NCI-H446 treated with DMSO at 0.1 percent for 48 hours (cell line): ENCODE measurements around the gene GRHPR.
"Not testable (repeated sequence)": the region's sequence is repeated elsewhere in the genome, so short reads cannot be mapped to it uniquely, and the experiment has no call there.

ENCODE experiments used
- DNase-seq: peaks from one replicate; lab custom pipeline; 2025; lab: John Stamatoyannopoulos, UW

The GRHPR gene

DNA sequence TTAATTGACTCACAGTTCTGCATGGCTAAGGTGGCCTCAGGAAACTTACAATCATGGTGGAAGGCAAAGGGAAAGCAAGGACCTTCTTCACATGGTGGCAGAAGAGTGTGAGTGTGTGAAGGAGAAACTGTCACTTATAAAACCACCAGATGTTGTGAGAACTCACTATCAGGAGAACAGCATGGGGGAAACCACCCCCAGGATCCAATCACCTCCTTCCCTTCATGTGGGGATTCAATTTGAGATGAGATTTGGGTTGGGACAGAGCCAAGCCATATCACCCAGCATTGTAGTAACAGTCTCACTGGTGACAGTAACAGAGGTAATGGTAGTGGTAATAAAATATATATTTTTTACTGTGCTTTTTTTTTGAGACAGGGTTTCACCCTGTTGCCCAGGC lies 24.6 kb downstream of the GRHPR start:
- no peak for DNase-seq

- no peak for DNase-seq
These were observed 27.6 kb downstream of the GRHPR start for GRCh38 chr9:37449862-37450632.

DNA sequence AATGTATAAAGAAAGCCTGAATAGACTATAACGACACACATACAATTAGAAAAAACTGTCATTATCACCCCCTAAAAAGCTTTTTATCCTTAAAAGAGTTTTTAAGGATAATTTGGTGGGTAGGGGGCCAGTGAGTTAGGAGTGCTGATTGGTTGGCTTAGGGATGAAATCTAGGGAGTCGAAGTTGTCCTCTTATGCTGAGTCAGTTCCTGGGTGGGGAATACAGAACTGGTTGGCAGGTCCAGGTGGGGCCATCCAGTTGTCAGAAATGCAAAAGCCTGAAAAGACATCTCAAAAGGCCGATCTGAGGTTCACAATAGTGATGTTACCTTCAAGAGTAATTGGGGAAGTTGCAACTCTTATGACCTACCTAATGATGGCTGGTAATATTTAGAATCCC lies 29.1 kb downstream of the GRHPR start:
- no peak for DNase-seq

- DNase-seq: no peak
These were observed 30.1 kb downstream of the GRHPR start for GRCh38 chr9:37452611-37453010.

DNA sequence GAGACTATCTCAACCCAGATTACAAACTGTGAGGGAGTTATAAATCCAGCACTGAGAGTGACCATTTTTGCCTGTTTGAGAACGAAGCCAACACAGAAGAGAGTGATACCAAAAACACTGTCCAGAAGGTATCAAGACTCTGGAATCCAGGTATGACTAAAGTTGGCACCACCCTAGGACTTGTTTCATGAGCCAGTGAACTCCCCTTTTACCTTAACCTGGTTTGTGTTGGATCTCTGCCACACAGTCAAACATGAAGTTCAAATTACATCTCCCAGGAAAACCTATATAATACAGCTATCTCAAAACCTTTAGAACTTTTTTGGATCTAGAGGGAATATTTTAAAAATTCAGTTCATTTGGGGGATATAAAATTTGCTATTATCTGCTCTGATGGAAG lies 31.3 kb downstream of the GRHPR start:
- DNase-seq: no peak

- DNase-seq: no peak
These were observed 31.7 kb downstream of the GRHPR start for GRCh38 chr9:37454238-37454637.

DNA sequence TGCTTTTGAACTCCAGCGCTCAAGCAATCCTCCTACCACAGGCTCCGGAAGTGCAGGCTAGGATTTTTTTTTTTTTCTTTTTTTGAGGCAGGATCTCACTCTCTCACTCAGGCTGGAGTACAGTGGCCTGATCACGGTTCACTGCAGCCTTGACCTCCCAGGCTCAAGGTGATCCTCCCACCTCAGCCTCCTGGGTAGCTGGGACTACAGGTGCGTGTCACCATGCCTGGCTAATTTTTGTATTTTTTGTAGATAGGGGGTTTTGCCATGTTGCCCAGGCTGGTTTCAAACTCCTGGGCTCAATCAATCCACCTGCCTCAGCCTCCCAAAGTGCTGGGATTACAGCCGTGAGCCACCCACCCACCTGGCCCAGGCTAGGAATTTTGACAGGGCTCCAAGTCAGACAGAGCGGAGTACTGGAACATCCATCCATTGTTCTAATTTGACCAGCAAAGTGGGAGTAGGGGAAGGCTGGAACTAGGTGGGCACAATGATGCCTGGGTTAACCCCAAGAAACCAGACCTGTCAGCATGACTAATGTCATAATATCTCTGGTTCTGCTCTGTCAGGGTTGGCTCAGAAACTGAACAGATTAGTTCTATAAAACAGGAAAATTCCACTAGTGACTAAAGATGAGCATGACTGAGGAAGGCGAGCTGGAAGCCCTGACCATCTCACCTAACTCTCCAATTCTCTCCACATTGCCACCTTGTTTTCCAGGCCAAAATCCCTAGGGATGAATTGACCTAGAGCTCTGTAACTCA lies 33.6 kb downstream of the GRHPR start:
- DNase-seq: no peak

DNA sequence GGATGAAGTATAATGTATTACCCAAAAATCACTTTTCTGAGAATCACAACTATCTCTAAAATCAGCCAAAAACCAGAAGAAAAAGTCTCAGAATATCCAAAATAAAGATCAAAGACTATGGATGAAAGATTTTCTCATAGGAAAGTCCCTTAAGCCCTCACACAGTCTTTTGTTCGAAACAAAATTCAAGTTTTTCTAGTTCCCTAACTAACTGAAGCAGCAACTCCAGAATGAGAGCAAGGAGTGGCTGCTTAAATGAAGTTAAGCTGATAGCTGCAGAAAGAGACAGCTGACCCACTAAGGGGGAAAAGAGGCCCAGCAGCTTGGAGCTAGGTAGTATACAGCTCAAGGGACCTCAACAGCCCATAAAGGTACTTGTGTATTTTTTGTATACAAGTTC lies 34.3 kb downstream of the GRHPR start:
- no peak for DNase-seq

- no peak for DNase-seq
These were observed 41.5 kb downstream of the GRHPR start for GRCh38 chr9:37464006-37464405.

DNA sequence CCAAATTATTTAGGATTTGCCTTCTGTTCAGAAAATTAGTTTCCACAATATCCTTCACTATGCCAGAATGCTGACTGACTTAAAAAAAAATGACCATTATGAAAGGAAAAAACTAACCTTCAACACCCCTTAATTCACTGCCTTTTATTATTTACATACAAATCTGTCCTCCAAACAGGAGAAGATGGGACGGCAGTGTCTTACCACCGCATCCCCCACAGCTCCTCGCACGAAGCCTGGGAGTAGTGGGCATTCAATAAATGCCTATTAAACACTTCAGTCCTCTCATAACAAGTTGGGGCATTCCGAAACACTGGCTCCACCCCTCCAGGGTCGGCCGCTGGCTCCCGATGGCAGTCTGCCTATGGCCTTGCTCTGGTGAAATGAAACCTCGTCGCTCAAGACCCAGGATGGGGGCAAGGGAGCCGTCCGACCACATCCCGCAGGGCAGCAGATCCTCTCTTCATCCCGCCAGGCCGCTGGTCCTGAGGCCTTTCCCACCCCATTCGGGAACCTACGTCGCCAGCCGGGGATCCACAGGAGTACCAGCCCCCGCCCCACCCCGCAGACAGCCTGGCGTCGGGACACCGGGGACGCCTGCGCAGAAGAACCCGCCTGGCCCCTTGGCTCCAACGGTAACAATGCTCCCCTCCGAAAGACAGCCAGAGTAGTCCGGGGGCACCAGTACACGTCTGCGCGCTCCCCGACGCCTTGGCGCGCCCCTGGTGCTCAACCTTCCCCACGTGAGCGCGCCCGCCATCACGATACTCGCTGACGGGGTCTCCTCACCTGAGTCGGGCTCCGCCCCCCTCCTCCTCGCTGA lies 42.1 kb downstream of the GRHPR start:
- DNase-seq: peak; percentile 85

GRCh38 chr9:37465249-37466036 lies 42.9 kb downstream of the GRHPR start, which contains the start of gene ZBTB5:
TSS of gene ZBTB5 (minus strand) at chr9:37465450. CDS start at chr9:37442551, 22,899 bp downstream.
- DNase-seq: peak; percentile 99

DNA sequence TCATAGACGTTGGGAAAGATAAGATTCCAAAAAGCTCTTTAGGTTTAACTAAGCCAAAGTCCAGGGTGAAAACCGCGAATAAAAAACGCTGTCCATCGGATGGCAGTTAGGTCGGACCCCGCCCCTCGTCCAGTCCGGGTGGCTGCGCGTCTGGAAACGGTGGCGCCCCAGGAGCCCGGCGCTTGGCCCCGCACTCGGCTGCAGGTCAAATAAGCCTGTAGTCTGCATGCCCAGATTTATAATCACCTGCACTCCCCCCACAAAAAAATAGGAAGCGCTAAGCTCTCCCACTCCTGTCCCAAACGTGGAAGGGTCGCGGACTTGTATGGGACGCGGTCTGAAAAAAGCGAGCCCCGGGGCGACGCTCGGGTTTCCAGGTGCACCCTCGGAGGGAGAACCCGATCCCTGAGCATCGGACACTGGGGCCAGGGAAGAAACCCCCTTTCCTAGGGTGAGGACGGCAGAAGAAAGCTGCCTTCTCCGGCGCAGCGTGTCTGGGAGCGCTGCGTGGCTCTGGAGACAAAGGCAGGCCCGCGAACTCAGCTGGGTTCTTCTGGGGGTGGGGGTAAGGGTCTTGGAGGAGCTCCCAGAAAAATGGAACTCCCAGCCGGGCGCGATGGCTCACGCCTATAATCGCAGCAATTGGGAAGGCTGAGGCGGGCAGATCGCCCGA lies 43.7 kb downstream of the GRHPR start:
- peak; percentile 36 for DNase-seq

- DNase-seq: not testable (repeated sequence)
These were observed 45.0 kb downstream of the GRHPR start for GRCh38 chr9:37467530-37467929.

DNA sequence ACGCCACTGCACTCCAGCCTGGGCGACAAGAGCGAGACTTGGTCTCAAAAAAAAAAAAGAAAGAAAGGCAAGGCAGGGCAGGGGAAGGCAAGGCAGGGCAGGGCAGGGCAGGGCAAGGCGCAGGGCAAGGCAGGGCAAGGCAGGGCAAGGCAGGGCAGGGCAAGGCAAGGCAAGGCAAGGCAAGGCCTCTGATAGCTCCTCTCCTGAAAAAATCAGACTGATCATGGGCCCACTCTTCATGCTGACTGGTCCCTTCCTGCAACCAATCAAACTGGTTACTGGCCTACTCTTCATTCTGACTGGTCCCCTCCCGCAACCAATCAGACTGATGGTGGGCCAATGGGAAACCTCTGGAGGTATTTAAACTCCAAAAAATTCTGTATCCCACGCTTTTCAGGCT lies 46.1 kb downstream of the GRHPR start:
- no peak for DNase-seq

DNA sequence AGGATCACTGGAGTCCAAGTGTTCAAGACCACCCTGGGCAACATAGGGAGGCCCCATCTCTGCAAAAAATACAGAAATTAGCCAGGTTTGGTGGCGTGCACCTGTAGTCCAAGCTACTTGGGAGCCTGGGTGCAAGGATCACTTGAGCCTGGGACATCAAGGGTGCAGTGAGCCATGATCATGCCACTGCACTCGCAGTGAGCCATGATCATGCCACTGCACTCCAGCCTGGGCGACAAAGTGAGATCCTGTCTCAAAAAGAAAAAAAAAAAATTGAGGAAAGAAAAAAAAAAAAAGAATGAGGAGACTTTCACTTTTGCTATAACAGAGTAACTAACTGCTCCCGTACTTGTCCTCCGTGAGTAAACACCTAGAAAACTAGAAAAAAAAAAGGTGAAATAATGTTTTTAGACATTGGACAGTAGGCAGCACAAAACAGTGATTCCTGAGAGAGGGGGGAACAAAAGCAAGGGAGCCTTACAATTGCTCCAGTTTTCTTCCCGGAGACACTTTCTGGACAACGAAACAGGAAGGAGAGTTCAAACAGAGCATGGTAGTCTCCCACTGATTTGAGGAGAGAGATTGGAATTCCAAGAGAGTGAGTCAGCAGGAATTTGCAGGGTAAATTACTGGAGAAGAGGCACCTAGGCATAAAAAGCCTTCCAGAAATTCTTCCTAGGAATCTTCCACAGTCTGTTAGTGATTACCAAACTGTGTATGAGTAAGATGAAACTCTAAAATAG lies 49.6 kb downstream of the GRHPR start:
- no peak for DNase-seq

DNA sequence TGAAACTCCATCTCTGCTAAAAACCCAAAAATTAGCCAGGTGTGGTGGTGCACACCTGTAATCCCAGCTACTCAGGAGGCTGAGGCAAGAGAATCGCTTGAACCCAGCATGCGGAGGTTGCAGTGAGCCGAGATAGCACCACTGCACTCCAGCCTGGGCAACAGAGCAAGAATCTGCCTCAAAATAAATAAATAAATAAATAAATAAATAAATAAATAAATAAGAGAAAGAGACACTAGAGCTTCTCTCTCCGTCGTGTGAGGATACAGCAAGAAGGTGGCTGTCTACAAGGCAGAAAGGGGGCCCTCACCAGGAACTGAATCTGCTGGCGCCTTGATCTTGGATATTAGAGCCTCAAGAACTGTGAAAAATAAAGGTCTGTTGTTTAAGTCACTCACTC lies 51.5 kb downstream of the GRHPR start:
- not testable (repeated sequence) for DNase-seq

GRCh38 chr9:37474438-37474837 lies 51.9 kb downstream of the GRHPR start:
- DNase-seq: no peak

DNA sequence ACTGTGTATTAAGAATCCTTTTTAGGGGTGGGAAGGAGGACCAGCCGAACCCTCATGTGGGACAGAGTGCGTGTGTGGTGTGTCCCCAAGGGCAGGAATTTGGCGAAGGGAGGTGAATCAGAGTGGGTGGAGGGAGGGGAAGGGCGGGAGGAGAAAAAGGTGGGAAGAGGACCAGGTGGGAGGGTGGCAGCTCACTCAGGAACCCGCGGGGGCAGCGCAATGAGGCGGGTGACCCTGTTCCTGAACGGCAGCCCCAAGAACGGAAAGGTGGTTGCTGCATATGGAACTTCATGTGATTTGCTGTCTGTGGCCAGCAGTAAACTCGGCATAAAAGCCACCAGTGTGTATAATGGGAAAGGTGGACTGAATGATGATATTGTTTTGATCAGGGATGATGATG lies 54.4 kb downstream of the GRHPR start:
- DNase-seq: no peak

DNA sequence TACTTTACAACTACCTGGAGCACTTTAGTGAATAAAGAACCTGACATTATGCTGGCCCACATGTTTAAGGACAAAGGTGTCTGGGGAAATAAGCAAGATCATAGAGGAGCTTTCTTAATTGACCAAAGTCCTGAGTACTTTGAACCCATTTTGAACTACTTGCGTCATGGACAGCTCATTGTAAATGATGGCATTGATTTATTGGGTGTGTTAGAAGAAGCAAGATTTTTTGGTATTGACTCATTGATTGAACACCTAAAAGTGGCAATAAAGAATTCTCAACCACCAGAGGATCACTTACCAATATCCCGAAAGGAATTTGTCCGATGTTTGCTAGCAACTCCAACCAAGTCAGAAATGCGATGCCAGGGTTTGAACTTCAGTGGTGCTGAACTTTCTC lies 54.9 kb downstream of the GRHPR start:
- DNase-seq: not testable (repeated sequence)

- not testable (repeated sequence) for DNase-seq
These were observed 55.6 kb downstream of the GRHPR start for GRCh38 chr9:37477987-37478619.
